Stimulated activated CD4-positive, alpha-beta T cell treated with anti-CD3 and anti-CD28 coated beads, Interleukin-12 subunit alpha, Interleukin-12 subunit beta, amount 100 ng/mL, for 48 hours (primary cell): ENCODE data around the gene MAP4K3.

Source experiments
- DNase-seq, 3 donors: peaks; one replicate each; pipeline ENCODE4 v3.0.0-alpha.2; 2020; ENCODE audit warnings: low read depth in 2 of 3, low spot score in 1 of 3

MAP4K3 gene

GRCh38 chr2:39202639-39203369, 234.3 kb downstream of the MAP4K3 start:
- no peak for DNase-seq
